GM12801 (cell line): ENCODE data around the gene ADGRG2.

Experiments
- TF ChIP-seq, protein P1 (sequence below): IDR thresholded peaks from one replicate; pipeline ENCODE4 v1.5.1; 2011; ENCODE audit warnings: control low read depth; ENCODE audit not compliant: insufficient read length; ENCODE audit errors: extremely low read depth

Gene ADGRG2

DNA sequence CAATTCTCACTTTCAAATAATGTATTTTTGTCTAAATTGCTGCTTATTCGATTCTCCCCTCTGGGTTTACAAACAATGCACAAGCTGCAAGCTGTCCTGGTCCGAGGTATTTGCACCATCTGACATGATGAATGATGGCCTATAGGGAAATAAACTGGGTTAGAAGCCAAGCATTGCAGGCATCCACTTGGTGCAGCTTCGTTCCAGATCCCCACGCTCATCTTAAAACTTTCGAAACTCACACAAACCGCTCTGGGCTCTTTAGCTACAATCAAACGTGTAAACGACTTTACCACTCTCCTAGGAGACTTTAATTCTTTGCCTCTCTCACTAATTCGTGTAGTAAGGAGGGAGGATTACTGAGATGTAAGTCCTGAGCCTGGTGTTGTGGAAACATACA is 157.4 kb downstream of the ADGRG2 start:
- TF ChIP-seq, protein P1, sequence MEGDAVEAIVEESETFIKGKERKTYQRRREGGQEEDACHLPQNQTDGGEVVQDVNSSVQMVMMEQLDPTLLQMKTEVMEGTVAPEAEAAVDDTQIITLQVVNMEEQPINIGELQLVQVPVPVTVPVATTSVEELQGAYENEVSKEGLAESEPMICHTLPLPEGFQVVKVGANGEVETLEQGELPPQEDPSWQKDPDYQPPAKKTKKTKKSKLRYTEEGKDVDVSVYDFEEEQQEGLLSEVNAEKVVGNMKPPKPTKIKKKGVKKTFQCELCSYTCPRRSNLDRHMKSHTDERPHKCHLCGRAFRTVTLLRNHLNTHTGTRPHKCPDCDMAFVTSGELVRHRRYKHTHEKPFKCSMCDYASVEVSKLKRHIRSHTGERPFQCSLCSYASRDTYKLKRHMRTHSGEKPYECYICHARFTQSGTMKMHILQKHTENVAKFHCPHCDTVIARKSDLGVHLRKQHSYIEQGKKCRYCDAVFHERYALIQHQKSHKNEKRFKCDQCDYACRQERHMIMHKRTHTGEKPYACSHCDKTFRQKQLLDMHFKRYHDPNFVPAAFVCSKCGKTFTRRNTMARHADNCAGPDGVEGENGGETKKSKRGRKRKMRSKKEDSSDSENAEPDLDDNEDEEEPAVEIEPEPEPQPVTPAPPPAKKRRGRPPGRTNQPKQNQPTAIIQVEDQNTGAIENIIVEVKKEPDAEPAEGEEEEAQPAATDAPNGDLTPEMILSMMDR = no peak

- TF ChIP-seq, protein P1 = no peak
Measured at GRCh38 chrX:18964026-18964425, 158.2 kb downstream of the ADGRG2 start.

GRCh38 chrX:18962329-18962728 is 159.9 kb downstream of the ADGRG2 start:
- TF ChIP-seq, protein P1 = no peak

DNA sequence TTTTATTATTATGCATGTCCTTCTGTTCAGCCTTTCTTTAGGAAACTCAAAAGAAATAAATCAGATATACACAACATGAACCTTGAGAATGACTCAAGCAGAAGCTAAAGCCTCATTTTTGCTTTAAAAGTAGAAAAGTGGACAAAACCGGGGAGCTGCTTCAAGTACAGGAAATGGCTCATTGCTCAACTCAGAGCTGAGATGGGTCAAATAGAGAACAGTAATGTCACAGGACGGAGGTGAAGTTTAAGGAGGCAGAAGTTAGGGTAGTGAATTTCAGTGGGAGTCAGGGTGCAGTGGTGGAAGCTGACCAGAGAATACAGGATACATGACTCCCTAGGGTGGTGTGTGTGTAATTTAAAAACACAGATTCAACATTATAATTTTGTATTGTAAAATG is 160.6 kb downstream of the ADGRG2 start:
- TF ChIP-seq, protein P1 = no peak

DNA sequence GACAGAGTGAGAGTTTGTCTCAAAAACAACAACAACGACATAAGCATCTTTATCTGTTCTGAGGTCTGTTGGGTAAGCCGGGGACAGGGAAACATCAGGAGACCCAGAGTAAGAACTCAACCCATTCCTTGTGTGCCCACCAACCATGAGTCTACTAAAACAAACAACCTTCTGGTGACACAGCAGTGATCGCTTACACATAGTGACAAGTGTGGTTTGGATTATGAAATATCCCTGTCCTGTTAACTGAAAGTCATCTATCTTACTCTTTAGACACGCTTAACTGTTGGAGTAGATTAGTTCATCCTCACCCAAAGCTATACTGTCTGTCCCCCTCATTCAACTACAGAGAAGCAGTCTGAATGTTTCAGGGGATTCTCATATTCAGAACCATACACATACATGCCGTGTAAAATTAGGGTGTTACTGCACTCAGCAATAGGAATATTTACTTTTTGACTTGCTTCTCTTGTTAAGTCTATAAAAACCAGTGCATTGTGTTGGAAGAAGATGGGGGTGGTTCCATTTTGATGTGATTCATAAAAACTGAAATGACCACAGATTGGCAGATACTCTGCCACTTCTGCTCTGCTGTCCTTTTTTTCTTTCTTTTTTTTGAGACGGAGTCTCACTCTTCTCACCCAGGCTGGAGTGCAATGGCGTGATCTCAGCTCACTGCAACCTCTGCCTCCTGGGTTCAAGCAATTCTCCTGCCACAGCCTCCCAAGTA is 165.8 kb downstream of the ADGRG2 start:
- TF ChIP-seq, protein P1 = no peak

DNA sequence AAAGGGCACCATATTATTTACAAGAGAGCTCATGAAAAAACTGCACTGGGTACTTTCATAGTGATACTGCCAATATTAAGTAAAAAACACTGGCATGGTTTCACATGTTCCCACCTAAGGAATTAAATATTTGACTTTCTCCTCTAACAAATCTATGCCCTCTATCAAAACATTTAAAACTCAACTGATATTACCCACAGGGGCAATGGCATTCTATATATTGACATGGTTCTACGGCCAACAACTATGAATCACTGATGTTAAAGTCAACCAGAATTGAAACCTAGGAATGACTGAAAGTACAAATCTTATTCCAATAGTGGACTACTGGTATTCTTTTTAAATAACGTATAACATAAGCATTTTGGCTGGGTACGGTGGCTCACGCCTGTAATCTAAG is 166.6 kb downstream of the ADGRG2 start:
- TF ChIP-seq, protein P1 = no peak

GRCh38 chrX:18951032-18951431 is 171.2 kb downstream of the ADGRG2 start:
- TF ChIP-seq, protein P1 = no peak
